OCI-LY7 (cell line): ENCODE data around the gene MREG.
"Not testable (repeated sequence)": the region's sequence is repeated elsewhere in the genome, so short reads cannot be mapped to it uniquely, and the experiment has no call there.

Experiments
- CTCF ChIP-seq: fragments of 200-600 bp; sonication (generic); conservative IDR thresholded peaks from 2 replicates; pipeline ENCODE4 v1.5.1; 2014; ENCODE audit warnings: mild to moderate bottlenecking, antibody characterized with exemption, low read length, moderate library complexity, mixed read lengths
- EZH2phosphoT487 ChIP-seq: fragments of 200-600 bp; sonication (generic); IDR thresholded peaks from 2 replicates; pipeline ENCODE4 v1.6.1; 2018; ENCODE audit warnings: low read depth, borderline replicate concordance, mild to moderate bottlenecking, mixed run types, antibody characterized with exemption, low read length, moderate library complexity, mixed read lengths

- TF ChIP-seq EZH2phosphoT487, CTCF: not testable (repeated sequence)
These were observed 42.5 kb downstream of the MREG start for GRCh38 chr2:215970894-215971293.
